ENCODE results near the gene EPAS1. TPM values are rescaled to one million over a fixed set of nuclear protein-coding genes. Genes with fewer than 3 reads are reported as not detected.

Gene EPAS1
- total RNA-seq, 1 donor from 2014 or later, result 19.4 TPM

- no peak overlapping the region for H3K27ac Mint-ChIP-seq
- H3K4me3 Mint-ChIP-seq, result no peak overlapping the region
- DNase-seq, result no peak
- H3K4me1 Mint-ChIP-seq, result peaks cover 4% of the 10 kb centered on the region
- no peaks in the 10 kb centered on the region for H3K9me3 Mint-ChIP-seq
- intact Hi-C loops (cut with micrococcal nuclease), result no loop called here
- peaks cover 44% of the 10 kb centered on the region for H3K27me3 Mint-ChIP-seq
- H3K36me3 Mint-ChIP-seq (ENCODE audit: low read depth), result no peaks in the 10 kb centered on the region
Observed at GRCh38 chr2:46281939-46282338, 15.3 kb upstream of the EPAS1 start.

DNA sequence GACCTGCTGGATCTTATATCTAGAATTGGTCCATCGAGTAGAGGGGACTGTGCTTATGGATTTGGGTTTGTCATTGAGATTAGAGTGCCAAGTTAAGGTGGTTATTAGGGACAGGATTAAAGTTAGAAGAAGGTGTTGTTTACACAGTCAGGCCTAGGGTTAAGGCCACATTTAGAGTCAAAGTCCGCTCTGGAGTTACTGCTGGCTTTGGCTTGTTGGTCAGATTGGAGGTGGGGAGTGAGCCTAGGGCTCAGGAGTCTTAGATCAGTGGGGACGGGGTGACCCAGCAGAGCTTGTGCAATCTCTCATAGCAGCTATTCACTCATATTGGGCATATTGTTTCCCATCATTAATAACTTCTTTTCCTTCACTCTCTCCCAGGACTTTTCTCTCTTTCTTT is 13.5 kb upstream of the EPAS1 start:
- H3K27ac Mint-ChIP-seq, result no peak overlapping the region
- no peaks in the 10 kb centered on the region for H3K36me3 Mint-ChIP-seq (ENCODE audit: low read depth)
- no peak overlapping the region for H3K4me3 Mint-ChIP-seq
- H3K27me3 Mint-ChIP-seq, result peaks cover 37% of the 10 kb centered on the region
- no peak for DNase-seq
- intact Hi-C loops (cut with micrococcal nuclease), result no loop called here
- peaks cover 2% of the 10 kb centered on the region for H3K4me1 Mint-ChIP-seq
- H3K9me3 Mint-ChIP-seq, result no peaks in the 10 kb centered on the region

DNA sequence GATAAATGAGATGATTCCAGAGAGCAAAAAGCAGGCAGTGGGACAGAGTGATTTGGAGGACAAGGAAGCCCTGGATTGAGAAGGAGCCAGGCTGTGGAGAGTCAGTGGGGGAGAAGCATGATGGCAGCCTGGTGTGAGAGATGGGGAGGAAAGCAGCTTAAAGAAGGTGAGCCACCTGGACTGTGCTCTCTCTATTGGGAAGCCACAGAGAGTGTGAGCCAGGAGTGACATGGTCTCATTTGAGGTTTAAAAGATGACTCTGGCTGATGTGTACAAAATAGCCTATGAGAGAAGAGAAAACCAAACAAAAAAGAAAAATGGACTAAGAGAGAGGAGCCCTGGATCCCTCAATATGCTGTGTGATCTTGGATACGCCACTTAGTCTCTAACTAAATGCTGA is 12.9 kb upstream of the EPAS1 start:
- Mint-ChIP-seq H3K9me3 (no peaks in the 10 kb centered on the region), H3K4me3 (no peak overlapping the region), H3K36me3 (ENCODE audit: low read depth) (no peaks in the 10 kb centered on the region), H3K4me1 (peaks cover 2% of the 10 kb centered on the region), H3K27ac (no peak overlapping the region), H3K27me3 (peaks cover 35% of the 10 kb centered on the region)
- intact Hi-C loops (cut with micrococcal nuclease), result no loop called here
- DNase-seq, result no peak

DNA sequence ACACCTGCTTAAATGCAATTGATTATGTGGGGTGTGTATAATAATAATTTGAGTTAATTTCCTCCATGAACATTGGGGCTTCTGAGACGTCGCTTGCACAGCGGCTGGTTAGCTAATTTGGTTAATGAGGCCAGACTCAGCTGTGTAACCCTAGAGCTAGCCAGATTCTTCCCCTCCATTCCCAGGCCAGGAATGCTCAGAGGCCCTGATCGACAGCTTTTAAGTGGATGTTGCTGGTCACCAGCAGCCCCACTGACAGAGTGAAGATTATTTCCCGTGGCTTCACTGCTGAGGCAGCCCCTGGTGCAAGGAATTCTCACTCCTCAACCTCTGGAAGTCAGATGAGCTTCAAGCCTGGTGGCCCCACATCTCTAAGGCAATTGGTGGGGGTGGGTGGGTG is 12.4 kb upstream of the EPAS1 start:
- Mint-ChIP-seq H3K9me3 (no peaks in the 10 kb centered on the region), H3K4me1 (peaks cover 2% of the 10 kb centered on the region), H3K36me3 (ENCODE audit: low read depth) (no peaks in the 10 kb centered on the region), H3K27me3 (peaks cover 34% of the 10 kb centered on the region), H3K27ac (no peak overlapping the region), H3K4me3 (no peak overlapping the region)
- DNase-seq, result no peak
- intact Hi-C loops (cut with micrococcal nuclease), result no loop called here

- H3K27me3 Mint-ChIP-seq, result peaks cover 40% of the 10 kb centered on the region
- intact Hi-C loops (cut with micrococcal nuclease), result no loop called here
- no peaks in the 10 kb centered on the region for H3K9me3 Mint-ChIP-seq
- H3K27ac Mint-ChIP-seq, result no peak overlapping the region
- no peak for DNase-seq
- peaks cover 2% of the 10 kb centered on the region for H3K4me1 Mint-ChIP-seq
- no peak overlapping the region for H3K4me3 Mint-ChIP-seq
- H3K36me3 Mint-ChIP-seq (ENCODE audit: low read depth), result no peaks in the 10 kb centered on the region
Observed at GRCh38 chr2:46286715-46287114, 10.5 kb upstream of the EPAS1 start.

DNA sequence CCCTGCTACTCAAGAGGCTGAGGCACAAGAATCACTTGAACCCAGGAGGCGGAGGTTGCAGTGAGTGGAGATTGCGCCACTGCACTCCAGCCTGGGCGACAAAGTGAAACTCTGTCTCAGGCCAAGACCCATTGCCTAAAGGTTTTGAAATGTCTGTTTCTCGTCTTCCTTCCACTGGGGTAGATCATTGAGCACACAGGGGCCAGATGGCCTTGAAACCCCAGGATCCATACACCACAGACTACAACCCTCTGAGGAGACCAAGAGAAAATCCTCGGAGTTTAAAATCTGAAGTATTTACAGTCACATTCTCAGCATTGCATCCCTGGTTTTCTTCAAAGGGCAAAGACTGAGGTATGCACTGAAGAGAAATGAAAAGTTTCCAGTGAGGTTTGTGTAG is 7.1 kb upstream of the EPAS1 start:
- Mint-ChIP-seq H3K27me3 (peaks cover 28% of the 10 kb centered on the region), H3K4me1 (peaks cover 5% of the 10 kb centered on the region), H3K9me3 (no peaks in the 10 kb centered on the region), H3K4me3 (no peak overlapping the region), H3K36me3 (ENCODE audit: low read depth) (no peaks in the 10 kb centered on the region), H3K27ac (no peak overlapping the region)
- no peak for DNase-seq
- intact Hi-C loops (cut with micrococcal nuclease), result no loop called here

- H3K9me3 Mint-ChIP-seq, result no peaks in the 10 kb centered on the region
- intact Hi-C loops (cut with micrococcal nuclease), result no loop called here
- peaks cover 13% of the 10 kb centered on the region for H3K4me1 Mint-ChIP-seq
- DNase-seq, result no peak
- H3K36me3 Mint-ChIP-seq (ENCODE audit: low read depth), result peaks cover 2% of the 10 kb centered on the region
- peaks cover 50% of the 10 kb centered on the region for H3K27me3 Mint-ChIP-seq
- no peak overlapping the region for H3K27ac Mint-ChIP-seq
- H3K4me3 Mint-ChIP-seq, result no peak overlapping the region
Observed at GRCh38 chr2:46293466-46293865, 3.7 kb upstream of the EPAS1 start.

DNA sequence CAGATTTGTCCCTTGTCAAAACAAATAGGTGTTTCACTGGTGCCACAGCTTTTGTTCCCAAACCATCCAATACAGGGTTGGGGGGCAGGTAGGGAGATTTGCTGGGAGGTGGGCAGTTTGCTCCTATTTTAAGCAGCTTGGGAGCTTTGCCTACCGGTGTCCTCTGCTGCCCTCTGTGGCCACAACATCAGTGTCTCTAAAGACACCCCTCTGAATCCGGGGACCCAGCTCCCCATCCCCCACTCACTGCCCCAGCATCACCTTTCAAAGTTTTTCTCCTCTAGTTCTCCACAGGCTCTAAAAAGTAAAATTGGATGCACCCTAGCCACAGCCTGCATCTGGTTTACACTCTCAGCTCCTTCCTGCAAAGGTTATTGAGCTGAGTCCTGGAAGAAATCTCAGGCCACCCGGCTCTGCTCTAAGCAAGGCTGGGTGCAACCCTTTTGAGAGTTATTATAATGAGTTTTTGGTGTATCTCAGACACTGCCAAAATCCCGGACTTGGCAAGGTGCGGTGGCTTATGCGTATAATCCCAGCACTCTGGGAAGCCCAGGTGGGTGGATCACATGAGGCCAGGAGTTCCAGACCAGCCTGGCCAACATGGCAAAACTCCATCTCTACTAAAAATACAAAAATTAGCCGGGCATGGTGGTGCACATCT is 2.9 kb upstream of the EPAS1 start:
- peak; percentile 75 for DNase-seq
- Mint-ChIP-seq H3K4me3 (no peak overlapping the region), H3K36me3 (ENCODE audit: low read depth) (peaks cover 2% of the 10 kb centered on the region), H3K4me1 (peaks cover 19% of the 10 kb centered on the region), H3K9me3 (no peaks in the 10 kb centered on the region), H3K27ac (no peak overlapping the region), H3K27me3 (peaks cover 52% of the 10 kb centered on the region)
- intact Hi-C loops (cut with micrococcal nuclease), result no loop called here

DNA sequence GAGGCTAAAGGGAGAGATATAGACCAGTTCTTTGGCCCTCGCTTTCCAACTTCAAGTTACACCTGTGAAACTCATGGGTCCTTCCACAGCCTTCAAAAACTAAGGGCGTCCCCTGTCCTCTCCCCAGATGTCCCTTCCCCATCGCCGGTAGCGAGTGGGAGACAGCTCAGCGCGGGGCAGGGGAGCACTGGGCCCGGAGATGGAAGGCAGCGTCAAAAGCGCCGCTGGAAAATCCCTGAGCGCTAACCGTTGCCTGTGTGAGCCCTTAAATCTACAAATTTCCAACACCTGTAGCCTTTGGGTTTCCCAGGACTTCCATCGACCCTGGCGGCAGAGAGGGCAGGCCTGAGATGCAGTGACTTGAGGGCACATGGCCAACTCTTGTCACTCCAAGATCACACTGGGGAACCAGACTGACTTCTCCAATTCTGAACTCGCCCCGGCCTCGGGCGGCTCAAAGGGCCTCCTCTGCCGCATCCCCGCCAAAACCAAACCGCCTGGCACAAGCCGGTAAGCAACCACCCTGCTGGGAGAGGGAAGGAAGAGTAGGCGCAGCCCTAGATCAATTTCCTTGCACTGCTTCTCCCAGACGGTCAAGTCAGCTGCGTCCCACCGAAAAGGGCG is 879 bp upstream of the EPAS1 start:
- Mint-ChIP-seq H3K4me3 (peak overlapping the region; percentile 64), H3K4me1 (peaks cover 26% of the 10 kb centered on the region), H3K36me3 (ENCODE audit: low read depth) (peaks cover 2% of the 10 kb centered on the region), H3K27me3 (peaks cover 64% of the 10 kb centered on the region), H3K27ac (no peak overlapping the region), H3K9me3 (no peaks in the 10 kb centered on the region)
- intact Hi-C loops (cut with micrococcal nuclease), result loop anchor here (2.0 to 5.0 kb wide), 4 partner anchors 56 to 284 kb away; no protein-coding TSS in a partner anchor
- peak; percentile 72 for DNase-seq

DNA sequence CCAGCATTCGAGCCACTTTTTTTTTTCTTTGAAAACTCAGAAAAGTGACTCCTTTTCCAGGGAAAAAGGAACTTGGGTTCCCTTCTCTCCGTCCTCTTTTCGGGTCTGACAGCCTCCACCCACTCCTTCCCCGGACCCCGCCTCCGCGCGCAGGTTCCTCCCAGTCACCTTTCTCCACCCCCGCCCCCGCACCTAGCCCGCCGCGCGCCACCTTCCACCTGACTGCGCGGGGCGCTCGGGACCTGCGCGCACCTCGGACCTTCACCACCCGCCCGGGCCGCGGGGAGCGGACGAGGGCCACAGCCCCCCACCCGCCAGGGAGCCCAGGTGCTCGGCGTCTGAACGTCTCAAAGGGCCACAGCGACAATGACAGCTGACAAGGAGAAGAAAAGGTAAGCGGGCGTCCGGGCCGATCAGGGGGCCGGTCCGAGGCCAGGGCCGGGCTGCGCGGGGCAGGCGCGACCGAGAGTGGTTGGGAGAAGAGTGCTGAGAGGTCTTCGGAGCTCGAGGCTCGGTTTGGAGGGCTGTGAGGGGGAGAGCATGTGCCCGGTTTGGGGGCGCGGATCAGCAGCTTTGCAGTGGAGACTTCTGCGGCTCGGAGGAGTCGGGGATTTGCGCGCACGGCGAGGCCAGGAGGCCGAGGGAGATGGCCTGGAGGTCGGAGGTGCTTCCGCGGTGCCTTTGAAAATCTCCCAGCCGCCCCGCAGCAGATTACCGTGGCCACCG is 502 bp downstream of the EPAS1 start:
- peaks cover 71% of the 10 kb centered on the region for H3K27me3 Mint-ChIP-seq
- H3K27ac Mint-ChIP-seq, result peak overlapping the region; percentile 66
- H3K4me3 Mint-ChIP-seq, result peak overlapping the region; percentile 87
- peak; percentile 91 for DNase-seq
- intact Hi-C loops (cut with micrococcal nuclease), result loop anchor here (2.0 to 5.0 kb wide), 6 partner anchors 55 to 285 kb away; no protein-coding TSS in a partner anchor
- peaks cover 2% of the 10 kb centered on the region for H3K36me3 Mint-ChIP-seq (ENCODE audit: low read depth)
- peaks cover 30% of the 10 kb centered on the region for H3K4me1 Mint-ChIP-seq
- no peaks in the 10 kb centered on the region for H3K9me3 Mint-ChIP-seq

GRCh38 chr2:46298272-46298521 is 990 bp downstream of the EPAS1 start:
- peak; percentile 76 for DNase-seq
- Mint-ChIP-seq H3K36me3 (ENCODE audit: low read depth) (peaks cover 2% of the 10 kb centered on the region), H3K9me3 (no peaks in the 10 kb centered on the region), H3K27ac (peak overlapping the region; percentile 59), H3K4me1 (peaks cover 32% of the 10 kb centered on the region), H3K27me3 (peaks cover 74% of the 10 kb centered on the region), H3K4me3 (peak overlapping the region; percentile 87)
- intact Hi-C loops (cut with micrococcal nuclease), result loop anchor here (2.0 to 5.0 kb wide), 4 partner anchors 54 to 286 kb away; no protein-coding TSS in a partner anchor

DNA sequence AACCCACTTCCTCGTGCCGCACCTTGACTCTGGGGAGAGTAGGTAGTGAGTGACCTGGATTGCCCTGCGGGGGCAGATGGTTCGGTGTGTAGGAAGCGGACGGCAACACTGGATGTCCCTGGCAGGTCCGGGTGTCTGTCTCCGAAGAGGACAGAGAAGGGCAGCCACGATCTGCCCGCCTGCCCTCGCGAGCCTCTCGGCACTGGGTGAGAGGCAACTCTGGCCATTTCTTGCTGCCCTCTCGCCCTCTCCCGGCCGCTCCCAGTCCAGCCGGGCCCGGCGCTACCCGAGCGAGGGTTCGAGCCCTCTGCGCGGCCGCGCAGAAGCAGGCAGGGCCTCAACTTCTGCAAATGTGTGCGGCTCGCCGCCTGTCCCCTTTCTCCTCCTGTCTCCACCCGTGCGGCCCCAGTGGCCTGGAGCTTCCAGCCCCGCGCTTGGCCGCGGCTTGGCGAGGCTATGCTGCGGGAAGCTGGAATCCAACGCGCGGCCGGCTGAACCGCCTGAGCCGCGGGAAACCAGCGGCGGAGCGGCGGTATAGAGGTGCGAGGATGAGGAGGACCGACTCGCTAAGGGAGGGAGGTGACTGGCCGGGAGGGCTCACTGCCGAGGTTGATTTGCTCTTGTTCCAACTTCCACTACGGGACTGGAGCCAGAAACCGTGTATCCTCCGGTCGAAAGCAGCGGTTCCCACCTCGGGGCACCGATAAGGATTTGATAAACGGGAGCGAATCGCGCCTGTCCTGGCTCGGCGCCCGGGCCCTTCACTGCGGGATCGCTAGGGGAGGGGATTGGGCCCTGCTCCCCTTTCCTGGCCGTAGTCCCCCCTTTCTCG is 1.5 kb downstream of the EPAS1 start:
- Mint-ChIP-seq H3K27ac (peak overlapping the region; percentile 59), H3K4me3 (peak overlapping the region; percentile 87), H3K36me3 (ENCODE audit: low read depth) (peaks cover 2% of the 10 kb centered on the region), H3K9me3 (no peaks in the 10 kb centered on the region), H3K4me1 (peaks cover 37% of the 10 kb centered on the region), H3K27me3 (peaks cover 75% of the 10 kb centered on the region)
- intact Hi-C loops (cut with micrococcal nuclease), result loop anchor here (2.0 to 5.0 kb wide), 4 partner anchors 54 to 286 kb away; no protein-coding TSS in a partner anchor
- peak; percentile 78 for DNase-seq

- H3K4me3 Mint-ChIP-seq, result peak overlapping the region; percentile 87
- intact Hi-C loops (cut with micrococcal nuclease), result loop anchor here (1.0 to 5.0 kb wide), 5 partner anchors 9 to 287 kb away; no protein-coding TSS in a partner anchor
- peaks cover 2% of the 10 kb centered on the region for H3K36me3 Mint-ChIP-seq (ENCODE audit: low read depth)
- DNase-seq, result no peak
- H3K9me3 Mint-ChIP-seq, result no peaks in the 10 kb centered on the region
- H3K27ac Mint-ChIP-seq, result no peak overlapping the region
- peaks cover 73% of the 10 kb centered on the region for H3K27me3 Mint-ChIP-seq
- peaks cover 43% of the 10 kb centered on the region for H3K4me1 Mint-ChIP-seq
Observed at GRCh38 chr2:46299365-46300263, 2.4 kb downstream of the EPAS1 start.

All from activated CD4-positive, alpha-beta T cell treated with anti-CD3 and anti-CD28 coated beads, Interleukin-2, amount 10 ng/mL, durations not matched to agents 24 days and 14 days (primary cell).